HepG2 (cell line): Measurements from ENCODE around the gene PHTF2. TPM values are rescaled to one million over a fixed set of nuclear protein-coding genes. Genes with fewer than 3 reads are reported as not detected.

Experiments
- ATAC-seq: fragments of 200-7000 bp; cut with Tn5 transposase; 3 replicates; pipeline ENCODE4 v1.9.1; 2020; ENCODE audit warnings: mild to moderate bottlenecking, moderate library complexity
- BruUV-seq: library from RNA; stranded (reverse); fragments of 400-500 nt; replicated peaks from 2 replicates; lab custom pipeline; 2021; lab: Mats Ljungman, UMichigan
- CTCF ChIA-PET: fragments of 300-600 bp; formaldehyde crosslinking; extraction: SDS; loops from one replicate; lab custom pipeline; 2021; ENCODE audit warnings: low total read pairs, inconsistent platforms, low intra/inter-chr PET ratio; lab: Yijun Ruan, JAX
- POLR2A ChIA-PET: fragments of 350-600 bp; sonication (Branson Sonifier 250); formaldehyde crosslinking; loops from one replicate; lab custom pipeline; 2020; ENCODE audit warnings: antibody characterized with exemption, inconsistent platforms; lab: Yijun Ruan, JAX
- DNase-seq: peaks from one replicate; pipeline ENCODE4 v3.0.0-alpha.2; 2015; ENCODE audit warnings: low spot score
- FAIRE-seq: peaks from 3 replicates; lab custom pipeline; 2011; peaks lifted over from hg19 to GRCh38; lab: Jason Lieb, UNC
- H2AFZ ChIP-seq: one replicate; pipeline ENCODE4 v1.6.1; 2011; ENCODE audit warnings: low read length, inconsistent platforms
- H3K27ac ChIP-seq: fragments of 300-600 bp; 3 replicates; pipeline ENCODE4 v1.8.0; 2011; ENCODE audit warnings: mixed run types, mild to moderate bottlenecking, mixed read lengths, low read length, inconsistent platforms; ENCODE audit not compliant: insufficient read depth; ENCODE audit errors: extremely low read length
- H3K27me3 ChIP-seq, 2 experiments: fragments of 200-600 bp in 1 of 2; 2 replicates in 1 of 2; 3 replicates in 1 of 2; pipeline versions ENCODE4 v1.6.0 to v1.8.0; 2011; ENCODE audit warnings: low read length in 2 of 2, mild to moderate bottlenecking in 2 of 2, moderate library complexity in 2 of 2, inconsistent platforms in 1 of 2; ENCODE audit not compliant: insufficient read depth in 2 of 2, control insufficient read depth in 1 of 2
- H3K36me3 ChIP-seq, 2 experiments: fragments of 200-600 bp in 1 of 2; replicated peaks in 1 of 2; 2 replicates in 1 of 2; 3 replicates in 1 of 2; pipeline versions ENCODE4 v1.5.1 to v1.8.0; 2011; ENCODE audit warnings: low read length in 2 of 2, inconsistent platforms in 1 of 2; ENCODE audit not compliant: insufficient read depth in 2 of 2, control insufficient read depth in 1 of 2
- H3K4me1 ChIP-seq: 2 replicates; pipeline ENCODE4 v1.5.1; 2012; ENCODE audit warnings: low read length, inconsistent platforms; ENCODE audit not compliant: insufficient read depth
- H3K4me2 ChIP-seq: 2 replicates; pipeline ENCODE4 v1.6.0; 2011; ENCODE audit warnings: low read depth, low read length, inconsistent platforms
- H3K4me3 ChIP-seq, 3 experiments: fragments of 200-600 bp in 1 of 3; sonication (generic), shearing (Covaris generic) in 1 of 3; replicated peaks in 1 of 3; 2 replicates each; pipeline ENCODE4 v1.5.1; 2011 to 2016; ENCODE audit warnings: low read length in 3 of 3, inconsistent platforms in 2 of 3, low read depth in 2 of 3, mild to moderate bottlenecking in 2 of 3, control low read depth in 1 of 3, mixed read lengths in 1 of 3; ENCODE audit not compliant: insufficient read depth in 1 of 3
- H3K79me2 ChIP-seq: one replicate; pipeline ENCODE4 v1.6.1; 2011; ENCODE audit warnings: low read length, inconsistent platforms; ENCODE audit not compliant: insufficient read depth
- H3K9ac ChIP-seq: 2 replicates; pipeline ENCODE4 v1.6.0; 2011; ENCODE audit warnings: mild to moderate bottlenecking, low read depth, low read length, inconsistent platforms; ENCODE audit not compliant: insufficient read depth
- H3K9me3 ChIP-seq: 2 replicates; pipeline ENCODE4 v1.5.1; 2012; ENCODE audit warnings: mild to moderate bottlenecking, low read length
- H4K20me1 ChIP-seq: 2 replicates; pipeline ENCODE4 v1.6.0; 2011; ENCODE audit warnings: inconsistent platforms, mild to moderate bottlenecking, low read length, moderate library complexity; ENCODE audit not compliant: insufficient read depth
- ATRX ChIP-seq: sonication (generic); formaldehyde crosslinking; IDR thresholded peaks from 2 replicates; pipeline ENCODE4 v1.4.0; 2020; ENCODE audit warnings: missing genetic modification reagents, borderline replicate concordance
- HOXA5 ChIP-seq: sonication (generic); formaldehyde crosslinking; IDR thresholded peaks from 2 replicates; pipeline ENCODE4 v1.4.0; 2020; ENCODE audit warnings: missing genetic modification reagents
- MLLT10 ChIP-seq: sonication (generic); formaldehyde crosslinking; IDR thresholded peaks from 2 replicates; pipeline ENCODE4 v1.4.0; 2020; ENCODE audit warnings: missing genetic modification reagents
- MYC ChIP-seq: sonication (generic); formaldehyde crosslinking; IDR thresholded peaks from 2 replicates; pipeline ENCODE4 v1.9.0; 2021; ENCODE audit warnings: missing genetic modification reagents, borderline replicate concordance
- NFRKB ChIP-seq: fragments of 450-650 bp; IDR thresholded peaks from 2 replicates; pipeline ENCODE4 v1.6.1; 2017
- NR2C2 ChIP-seq: sonication (generic); formaldehyde crosslinking; IDR thresholded peaks from 2 replicates; pipeline ENCODE4 v1.4.0; 2020; ENCODE audit warnings: missing genetic modification reagents, mild to moderate bottlenecking, moderate library complexity, borderline replicate concordance
- PAX8 ChIP-seq: sonication (generic); formaldehyde crosslinking; IDR thresholded peaks from 2 replicates; pipeline ENCODE4 v1.8.0; 2022; ENCODE audit warnings: mild to moderate bottlenecking, missing genetic modification reagents, borderline replicate concordance
- STAG1 ChIP-seq: sonication (generic); formaldehyde crosslinking; IDR thresholded peaks from 2 replicates; pipeline ENCODE4 v1.4.0; 2020; ENCODE audit warnings: missing genetic modification reagents
- TOPORS ChIP-seq: sonication (generic); formaldehyde crosslinking; IDR thresholded peaks from 2 replicates; pipeline ENCODE4 v1.8.0; 2023; ENCODE audit warnings: mild to moderate bottlenecking, missing genetic modification reagents
- ZKSCAN5 ChIP-seq: sonication (generic); formaldehyde crosslinking; IDR thresholded peaks from 2 replicates; pipeline ENCODE4 v1.5.1; 2020; ENCODE audit warnings: mild to moderate bottlenecking, missing genetic modification reagents
- ZNF225 ChIP-seq: sonication (generic); formaldehyde crosslinking; IDR thresholded peaks from 2 replicates; pipeline ENCODE4 v1.4.0; 2020; ENCODE audit warnings: mild to moderate bottlenecking, missing genetic modification reagents
- ZNF296 ChIP-seq: sonication (generic); formaldehyde crosslinking; conservative IDR thresholded peaks from 2 replicates; pipeline ENCODE4 v1.5.0; 2020; ENCODE audit warnings: mild to moderate bottlenecking, missing genetic modification reagents
- ZNF607 ChIP-seq: sonication (generic); formaldehyde crosslinking; IDR thresholded peaks from 2 replicates; pipeline ENCODE4 v1.5.1; 2020; ENCODE audit warnings: missing genetic modification reagents, mild to moderate bottlenecking, borderline replicate concordance
- WGBS: methylation state at CpG from one replicate; pipeline ENCODE4 v1.1.6; 2017; ENCODE audit warnings: low lambda C conversion rate; 5-methylcytosine and 5-hydroxymethylcytosine counted together
- in situ Hi-C: cut with HindIII; loops from 2 replicates; pipeline ENCODE4 v1.10.0; 2017; ENCODE audit warnings: low pct_unique_long_range_greater_than_20kb; ENCODE audit not compliant: extremely low pct_ligation_motif_present
- intact Hi-C: fragments of 100-400 bp; cut with micrococcal nuclease; formaldehyde crosslinking; loops from one replicate; pipeline ENCODE4 v1.10.0; 2022; ENCODE audit not compliant: unreplicated experiment
- polyA plus RNA-seq, 8 experiments: library from polyadenylated mRNA; depleted of rRNA in 3 of 8; stranded (reverse) in 7 of 8; unstranded in 1 of 8; fragments of >200 nt; fragmentation: Illumina TruSeq in 4 of 8; extraction: Trizol in 4 of 8; gene quantifications; 2 replicates each; pipeline versions ENCODE4 v1.2.1 to v1.2.3, GENCODE V29; 2011 to 2016; ENCODE audit warnings: low read depth in 4 of 8, missing spikeins in 1 of 8, mixed read lengths in 1 of 8; ENCODE audit not compliant: insufficient read depth in 1 of 8
- total RNA-seq, 5 experiments: library from RNA; depleted of rRNA; stranded (reverse); fragments of >200 nt; fragmentation: Illumina TruSeq; extraction: Trizol; gene quantifications; 2 replicates each; pipeline ENCODE4 v1.2.3, GENCODE V29; 2016; ENCODE audit warnings: low read depth in 1 of 5
- TF ChIP-seq, protein P1 (sequence below): sonication (generic); formaldehyde crosslinking; IDR thresholded peaks from 2 replicates; pipeline ENCODE4 v1.4.0; 2020; ENCODE audit warnings: missing genetic modification reagents
- TF ChIP-seq, protein P2 (sequence below): sonication (generic); formaldehyde crosslinking; IDR thresholded peaks from 2 replicates; pipeline ENCODE4 v1.4.0; 2020; ENCODE audit warnings: missing genetic modification reagents
- TF ChIP-seq, protein P3 (sequence below): sonication (generic); formaldehyde crosslinking; IDR thresholded peaks from 2 replicates; pipeline ENCODE4 v1.4.0; 2020; ENCODE audit warnings: missing genetic modification reagents
- TF ChIP-seq, protein P4 (sequence below): sonication (generic); formaldehyde crosslinking; IDR thresholded peaks from 2 replicates; pipeline ENCODE4 v1.4.0; 2020; ENCODE audit warnings: missing genetic modification reagents
- TF ChIP-seq, protein P5 (sequence below): IDR thresholded peaks from 2 replicates; pipeline ENCODE4 v1.6.1; 2016; ENCODE audit warnings: mild to moderate bottlenecking

The PHTF2 gene
- total and polyA plus RNA-seq, 2 of the 13 experiments (the other 11 are each of a cell fraction or from before 2014, with no cell fraction given), result 7.4 to 10.2 TPM

DNA sequence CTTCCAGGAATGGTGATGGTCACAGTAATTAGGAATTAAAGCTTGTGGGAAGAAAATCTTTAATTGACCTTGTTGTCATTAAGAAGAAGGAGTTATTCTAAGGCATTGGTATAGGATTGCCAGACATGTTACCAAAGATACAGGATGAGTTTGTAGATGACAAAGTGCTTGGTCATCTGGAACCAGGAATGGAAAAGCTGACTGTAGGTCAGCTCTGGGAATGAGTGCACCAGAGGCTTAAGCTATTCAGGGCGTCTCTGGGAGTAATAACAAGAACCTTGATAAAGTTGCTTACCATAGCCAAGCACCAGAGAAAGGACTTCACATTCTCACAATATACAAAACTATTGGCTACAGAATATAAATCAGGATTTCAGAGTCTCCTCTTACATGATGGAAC is 89.0 kb downstream of the PHTF2 start:
- ChIA-PET POLR2A (no interaction called here), CTCF (no interaction called here)
- FAIRE-seq (no peak), DNase-seq (no peak), ATAC-seq (no peak)
- no peaks in the 10 kb centered on the region for H3K27me3 ChIP-seq
- H3K4me1 ChIP-seq, result no peaks in the 10 kb centered on the region
- no peak overlapping the region for H3K9ac ChIP-seq
- no peaks in the 10 kb centered on the region for H3K9me3 ChIP-seq
- H4K20me1 ChIP-seq, result no peaks in the 10 kb centered on the region
- H3K79me2 ChIP-seq, result no peaks in the 10 kb centered on the region
- intact Hi-C loops, result no loop called here
- no peak overlapping the region for H2AFZ ChIP-seq
- in situ Hi-C loops, result no loop called here
- H3K27ac ChIP-seq, result no peak overlapping the region
- 87% methylated on average over 1 of the region's 1 CpG for WGBS
- BruUV-seq, result no TSS peak
- H3K36me3 ChIP-seq, result no peaks in the 10 kb centered on the region
- TF ChIP-seq, protein P1, sequence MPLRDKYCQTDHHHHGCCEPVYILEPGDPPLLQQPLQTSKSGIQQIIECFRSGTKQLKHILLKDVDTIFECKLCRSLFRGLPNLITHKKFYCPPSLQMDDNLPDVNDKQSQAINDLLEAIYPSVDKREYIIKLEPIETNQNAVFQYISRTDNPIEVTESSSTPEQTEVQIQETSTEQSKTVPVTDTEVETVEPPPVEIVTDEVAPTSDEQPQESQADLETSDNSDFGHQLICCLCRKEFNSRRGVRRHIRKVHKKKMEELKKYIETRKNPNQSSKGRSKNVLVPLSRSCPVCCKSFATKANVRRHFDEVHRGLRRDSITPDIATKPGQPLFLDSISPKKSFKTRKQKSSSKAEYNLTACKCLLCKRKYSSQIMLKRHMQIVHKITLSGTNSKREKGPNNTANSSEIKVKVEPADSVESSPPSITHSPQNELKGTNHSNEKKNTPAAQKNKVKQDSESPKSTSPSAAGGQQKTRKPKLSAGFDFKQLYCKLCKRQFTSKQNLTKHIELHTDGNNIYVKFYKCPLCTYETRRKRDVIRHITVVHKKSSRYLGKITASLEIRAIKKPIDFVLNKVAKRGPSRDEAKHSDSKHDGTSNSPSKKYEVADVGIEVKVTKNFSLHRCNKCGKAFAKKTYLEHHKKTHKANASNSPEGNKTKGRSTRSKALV (CRISPR knock-in tag), result no peak
- TF ChIP-seq STAG1 (CRISPR knock-in tag) (no peak), MLLT10 (CRISPR knock-in tag) (no peak), ATRX (CRISPR knock-in tag) (no peak), ZNF296 (CRISPR knock-in tag) (no peak), HOXA5 (CRISPR knock-in tag) (no peak), TOPORS (CRISPR knock-in tag) (no peak), MYC (CRISPR knock-in tag) (no peak), ZNF607 (no peak), ZKSCAN5 (no peak), NFRKB (no peak), PAX8 (no peak), NR2C2 (CRISPR knock-in tag) (no peak), ZNF225 (CRISPR knock-in tag) (no peak)
- TF ChIP-seq, protein P2, sequence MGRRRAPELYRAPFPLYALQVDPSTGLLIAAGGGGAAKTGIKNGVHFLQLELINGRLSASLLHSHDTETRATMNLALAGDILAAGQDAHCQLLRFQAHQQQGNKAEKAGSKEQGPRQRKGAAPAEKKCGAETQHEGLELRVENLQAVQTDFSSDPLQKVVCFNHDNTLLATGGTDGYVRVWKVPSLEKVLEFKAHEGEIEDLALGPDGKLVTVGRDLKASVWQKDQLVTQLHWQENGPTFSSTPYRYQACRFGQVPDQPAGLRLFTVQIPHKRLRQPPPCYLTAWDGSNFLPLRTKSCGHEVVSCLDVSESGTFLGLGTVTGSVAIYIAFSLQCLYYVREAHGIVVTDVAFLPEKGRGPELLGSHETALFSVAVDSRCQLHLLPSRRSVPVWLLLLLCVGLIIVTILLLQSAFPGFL (CRISPR knock-in tag), result no peak
- TF ChIP-seq, protein P3, sequence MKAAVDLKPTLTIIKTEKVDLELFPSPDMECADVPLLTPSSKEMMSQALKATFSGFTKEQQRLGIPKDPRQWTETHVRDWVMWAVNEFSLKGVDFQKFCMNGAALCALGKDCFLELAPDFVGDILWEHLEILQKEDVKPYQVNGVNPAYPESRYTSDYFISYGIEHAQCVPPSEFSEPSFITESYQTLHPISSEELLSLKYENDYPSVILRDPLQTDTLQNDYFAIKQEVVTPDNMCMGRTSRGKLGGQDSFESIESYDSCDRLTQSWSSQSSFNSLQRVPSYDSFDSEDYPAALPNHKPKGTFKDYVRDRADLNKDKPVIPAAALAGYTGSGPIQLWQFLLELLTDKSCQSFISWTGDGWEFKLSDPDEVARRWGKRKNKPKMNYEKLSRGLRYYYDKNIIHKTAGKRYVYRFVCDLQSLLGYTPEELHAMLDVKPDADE (CRISPR knock-in tag), result no peak
- TF ChIP-seq, protein P4, sequence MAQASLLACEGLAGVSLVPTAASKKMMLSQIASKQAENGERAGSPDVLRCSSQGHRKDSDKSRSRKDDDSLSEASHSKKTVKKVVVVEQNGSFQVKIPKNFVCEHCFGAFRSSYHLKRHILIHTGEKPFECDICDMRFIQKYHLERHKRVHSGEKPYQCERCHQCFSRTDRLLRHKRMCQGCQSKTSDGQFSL (CRISPR knock-in tag), result no peak
- TF ChIP-seq, protein P5, sequence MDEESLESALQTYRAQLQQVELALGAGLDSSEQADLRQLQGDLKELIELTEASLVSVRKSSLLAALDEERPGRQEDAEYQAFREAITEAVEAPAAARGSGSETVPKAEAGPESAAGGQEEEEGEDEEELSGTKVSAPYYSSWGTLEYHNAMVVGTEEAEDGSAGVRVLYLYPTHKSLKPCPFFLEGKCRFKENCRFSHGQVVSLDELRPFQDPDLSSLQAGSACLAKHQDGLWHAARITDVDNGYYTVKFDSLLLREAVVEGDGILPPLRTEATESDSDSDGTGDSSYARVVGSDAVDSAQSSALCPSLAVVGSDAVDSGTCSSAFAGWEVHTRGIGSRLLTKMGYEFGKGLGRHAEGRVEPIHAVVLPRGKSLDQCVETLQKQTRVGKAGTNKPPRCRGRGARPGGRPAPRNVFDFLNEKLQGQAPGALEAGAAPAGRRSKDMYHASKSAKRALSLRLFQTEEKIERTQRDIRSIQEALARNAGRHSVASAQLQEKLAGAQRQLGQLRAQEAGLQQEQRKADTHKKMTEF (CRISPR knock-in tag), result no peak
- H3K4me2 ChIP-seq, result no peak overlapping the region
- H3K4me3 ChIP-seq, result no peak overlapping the region
